ENCODE data around the gene SMOC2.

The SMOC2 gene

DNA sequence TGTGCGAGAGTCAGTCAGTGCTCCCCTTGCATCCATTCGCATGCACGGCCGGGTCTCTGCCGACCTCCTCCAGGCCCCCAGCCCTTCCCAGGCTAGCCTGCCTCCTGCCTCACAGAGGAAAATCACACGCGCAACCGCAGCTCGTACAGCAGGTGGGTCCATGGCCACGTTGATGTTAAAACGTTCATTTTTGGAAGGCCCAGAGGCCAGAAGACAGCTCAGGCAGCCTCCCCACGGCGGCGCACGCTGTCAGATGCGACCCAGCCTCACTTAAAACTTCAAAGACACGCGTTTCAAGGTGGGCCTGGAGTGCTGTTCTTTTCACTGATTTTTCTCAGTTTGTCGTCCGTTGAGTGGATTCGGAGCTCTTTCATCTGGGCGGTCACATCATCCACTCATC, 276.5 kb downstream of the SMOC2 start:
- no peak for DNase-seq
